GM19397 (cell line): ENCODE results near the gene DNAL4.

Experiments used
- ATAC-seq: cut with Tn5 transposase; IDR thresholded peaks from one replicate; pipeline ENCODE4 v1.9.1; 2021; ENCODE audit warnings: mild to moderate bottlenecking, moderate library complexity; ENCODE audit not compliant: unreplicated experiment

The DNAL4 gene

DNA sequence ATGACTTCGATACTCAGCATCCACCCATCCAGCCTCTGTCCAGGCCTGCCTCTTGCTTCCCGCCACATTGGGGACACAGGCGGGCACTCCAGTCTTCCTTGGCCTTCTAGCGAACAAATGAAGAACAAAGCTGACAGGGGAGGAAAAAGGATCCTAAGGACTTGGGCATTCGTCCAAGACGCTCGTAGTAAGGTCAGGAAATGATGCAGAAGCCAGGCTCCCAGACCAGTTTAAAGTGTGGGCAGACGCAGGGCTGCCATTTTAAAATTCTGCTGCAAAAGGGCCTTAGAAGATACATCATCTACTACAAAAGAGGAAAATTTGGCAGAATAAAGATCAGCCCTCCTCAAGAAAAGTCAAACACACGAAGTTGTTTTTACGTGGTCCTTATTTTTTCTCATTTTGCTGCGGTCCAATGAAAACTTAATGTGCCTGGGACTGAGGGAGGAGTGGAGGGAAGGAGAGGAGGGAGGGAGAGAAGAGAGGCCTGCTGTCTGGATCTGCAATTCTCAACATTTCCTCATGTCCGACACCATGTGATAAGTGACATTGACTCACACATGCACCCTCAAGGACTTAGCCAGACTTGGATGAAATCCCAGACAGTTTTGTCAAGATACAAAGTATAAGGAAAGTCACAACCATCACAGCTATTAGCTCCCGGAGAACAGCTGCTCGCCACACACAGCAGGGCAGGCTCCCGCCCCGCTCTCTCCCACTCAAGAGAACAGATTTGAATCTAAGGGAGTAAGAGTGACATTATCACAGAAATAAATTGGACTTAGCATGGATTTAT, 5.7 kb downstream of the DNAL4 start:
- ATAC-seq: no peak

DNA sequence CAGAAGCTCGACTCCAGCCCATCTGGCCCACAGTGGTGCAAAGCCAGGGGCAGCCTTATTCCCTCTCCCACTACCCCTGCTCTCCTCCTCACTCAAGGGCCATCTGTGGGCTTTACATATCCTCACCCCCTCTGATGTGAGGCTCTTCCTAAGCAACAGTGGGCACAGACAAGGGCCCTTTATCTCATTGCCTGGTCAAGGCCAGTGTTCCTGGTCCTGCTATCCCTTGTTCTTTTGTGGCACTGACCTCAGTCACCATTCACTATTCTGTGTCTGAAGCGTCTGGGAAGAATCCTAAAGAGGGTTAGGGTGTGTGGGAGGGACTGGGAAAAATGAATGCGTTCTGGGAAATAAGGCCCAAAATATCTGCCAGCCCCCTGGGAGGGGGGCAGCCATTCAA, 7.3 kb downstream of the DNAL4 start:
- ATAC-seq: no peak

DNA sequence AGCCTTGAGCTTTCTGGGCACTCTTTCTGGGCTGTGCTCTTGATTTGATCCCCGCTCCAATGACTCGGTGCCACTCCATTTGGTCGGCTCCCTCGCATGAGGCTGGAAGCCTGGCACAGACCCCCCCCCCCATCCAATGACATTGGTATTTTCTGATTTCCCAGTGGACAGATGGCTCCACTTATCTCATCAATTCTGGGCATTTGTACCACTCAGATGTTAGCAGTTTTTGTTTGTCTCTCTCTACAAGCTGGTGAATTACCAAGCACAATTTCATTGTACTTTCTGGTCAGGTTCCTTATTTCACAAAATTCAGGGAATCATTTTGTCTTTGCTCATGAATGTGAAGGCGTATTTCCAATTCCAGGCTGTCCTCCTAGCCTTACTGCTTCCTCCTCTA, 9.1 kb downstream of the DNAL4 start:
- ATAC-seq: no peak

DNA sequence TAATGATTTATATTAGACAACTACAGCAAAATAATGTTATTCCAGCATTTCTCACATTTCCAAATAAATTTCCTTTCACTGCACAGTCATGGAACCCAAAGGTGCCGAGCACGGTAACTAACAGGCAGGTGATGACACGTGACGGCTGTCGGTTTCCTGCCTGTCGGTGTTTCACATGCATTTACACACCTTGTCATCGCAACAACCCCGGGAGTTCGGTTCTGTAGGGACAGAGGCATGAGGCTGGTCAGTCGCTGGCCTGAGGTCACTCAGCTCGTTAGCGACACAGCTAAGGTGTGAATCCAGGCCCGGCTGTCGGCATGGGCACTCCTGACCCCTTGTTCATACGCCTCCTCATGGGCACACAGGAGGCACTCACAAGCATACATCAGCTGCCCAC, 9.9 kb downstream of the DNAL4 start:
- no peak for ATAC-seq

DNA sequence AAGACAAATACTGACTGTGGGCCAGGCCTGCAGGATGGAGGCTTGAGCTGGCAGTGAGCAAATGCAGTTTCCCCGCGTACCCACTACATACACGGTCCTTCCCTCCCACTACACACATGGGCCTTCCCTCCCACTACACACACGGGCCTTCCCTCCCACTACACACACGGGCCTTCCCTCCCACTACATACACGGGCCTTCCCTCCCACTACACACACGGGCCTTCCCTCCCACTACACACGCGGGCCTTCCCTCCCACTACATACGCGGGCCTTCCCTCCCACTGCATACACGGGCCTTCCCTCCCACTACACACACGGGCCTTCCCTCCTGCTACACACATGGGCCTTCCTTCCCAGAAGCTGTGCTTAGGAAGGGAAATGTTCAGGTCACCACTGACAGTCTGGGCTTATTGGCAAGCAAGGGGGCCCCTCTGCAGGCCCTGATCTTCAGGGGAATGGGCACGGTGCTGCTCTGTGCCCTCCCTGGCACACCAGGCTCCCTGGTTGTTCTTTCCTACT, 10.8 kb downstream of the DNAL4 start:
- ATAC-seq: no peak

DNA sequence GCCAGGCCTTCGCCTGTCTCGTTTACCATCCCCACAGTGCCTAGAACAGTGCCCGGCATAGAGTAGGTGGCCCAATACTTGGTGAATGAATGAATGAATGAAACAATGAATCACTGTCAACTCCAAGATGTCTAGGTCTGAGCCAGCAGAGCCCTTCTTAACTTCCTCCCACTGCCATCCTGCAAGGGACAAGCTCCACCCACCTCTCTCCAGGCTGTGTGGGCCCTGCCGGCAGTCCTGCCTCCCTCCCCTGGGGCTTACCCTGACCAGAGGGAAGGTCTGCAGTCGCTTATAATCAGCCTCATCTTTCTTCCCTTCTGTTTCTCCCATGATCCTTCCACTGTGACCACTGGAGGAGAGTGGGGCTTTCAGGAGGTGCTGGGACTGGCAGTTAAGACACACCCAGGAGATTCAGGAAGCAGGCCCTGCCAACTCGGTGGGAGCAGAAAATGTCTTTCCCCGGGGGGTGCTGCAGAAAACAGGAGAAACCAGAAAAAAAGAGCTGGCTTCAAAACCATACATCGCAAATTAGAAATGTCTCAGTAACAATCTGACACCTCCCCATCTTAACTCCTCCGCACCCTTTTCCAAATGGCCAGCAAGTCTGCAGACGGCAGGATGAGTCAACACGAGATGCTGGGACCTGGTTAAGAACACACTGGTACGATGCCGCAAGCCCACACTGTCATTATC, 11.4 kb downstream of the DNAL4 start:
- ATAC-seq: no peak

DNA sequence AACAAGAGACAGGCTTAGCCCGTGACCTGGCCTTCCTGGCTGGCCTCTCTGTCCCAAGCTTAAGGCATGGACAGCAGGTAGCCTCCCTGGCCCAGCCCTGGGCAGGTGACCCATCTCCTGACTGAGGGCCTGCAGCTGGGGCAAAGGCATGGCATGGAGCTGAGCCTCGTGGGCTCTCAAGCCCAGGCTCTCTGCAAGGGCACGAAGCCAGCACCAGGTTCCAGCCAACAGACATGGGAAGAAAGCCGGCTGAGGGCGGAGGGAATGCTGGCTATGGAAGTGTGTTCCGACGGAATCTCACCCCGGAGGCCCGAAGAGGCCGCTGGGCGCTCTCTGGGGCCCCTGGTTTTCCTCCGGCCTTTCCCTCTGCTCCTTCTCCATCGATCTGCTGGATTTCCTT, 12.9 kb downstream of the DNAL4 start:
- no peak for ATAC-seq

DNA sequence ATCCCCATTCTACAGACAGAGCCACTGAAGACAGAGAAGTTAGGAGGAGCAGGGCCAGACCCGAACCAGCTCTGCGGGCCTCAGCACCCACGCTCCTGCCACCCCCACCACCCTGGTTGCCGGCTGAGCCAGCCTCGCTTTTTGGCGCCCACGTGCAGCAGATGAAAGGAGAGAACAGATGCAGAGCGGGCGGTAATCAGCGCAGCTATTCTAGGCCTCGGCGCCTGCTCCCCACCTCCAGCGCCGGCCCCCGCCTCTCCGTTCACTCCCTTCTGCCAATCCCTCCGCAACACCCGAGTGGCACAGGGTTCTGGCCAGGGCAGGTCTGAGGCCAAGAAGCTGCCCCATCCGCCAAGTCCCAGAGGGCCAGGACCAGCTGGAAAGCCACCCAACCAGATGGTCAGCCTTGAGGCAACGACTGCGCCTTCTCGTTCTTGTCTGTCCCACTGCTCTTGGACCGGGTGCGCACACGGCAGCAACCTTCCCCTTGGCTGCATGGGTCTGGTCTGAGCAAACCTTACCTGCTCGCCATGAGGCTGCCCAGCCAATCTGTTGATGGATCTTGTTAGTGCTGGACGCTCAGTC, 16.8 kb downstream of the DNAL4 start:
- ATAC-seq: no peak

DNA sequence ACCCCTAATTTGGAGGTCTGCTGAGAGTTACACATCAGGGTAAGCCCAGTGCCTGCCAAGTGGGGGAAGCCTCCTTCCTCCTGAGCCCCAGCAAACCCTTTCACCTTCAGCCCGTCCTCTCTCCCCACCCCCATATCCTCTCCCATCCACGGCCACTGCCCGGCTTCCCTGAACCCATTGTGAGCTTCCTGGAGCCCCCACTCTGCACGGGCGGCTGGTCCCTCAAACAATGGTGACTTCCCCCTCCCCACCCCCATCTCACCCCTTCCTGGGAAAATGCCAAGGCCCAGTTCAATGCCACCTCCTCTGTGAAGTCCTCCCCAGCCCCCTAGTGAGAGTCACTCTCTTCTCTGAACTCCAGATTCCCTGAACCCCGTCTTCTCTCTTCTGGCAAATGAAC, 17.9 kb downstream of the DNAL4 start:
- no peak for ATAC-seq

DNA sequence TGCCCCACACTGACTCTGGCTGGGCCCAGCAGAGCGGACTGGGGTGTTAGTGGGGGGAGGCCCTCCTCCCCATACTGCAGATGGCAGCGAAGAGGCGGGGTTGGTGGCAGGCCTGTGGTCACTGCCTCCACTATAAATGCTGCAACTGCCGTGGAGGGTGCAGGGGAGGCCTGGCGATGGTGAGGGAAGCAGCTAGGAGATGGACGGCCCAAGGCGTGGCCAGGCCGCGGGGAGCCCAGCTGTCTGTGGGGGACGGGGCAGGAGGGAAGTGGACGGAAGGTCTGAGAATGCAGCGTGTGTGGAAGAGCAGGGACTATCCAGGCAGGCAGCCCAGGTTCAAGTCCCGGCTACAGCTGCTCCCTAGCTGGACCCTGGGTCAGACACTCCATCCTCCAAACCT, 18.3 kb downstream of the DNAL4 start:
- no peak for ATAC-seq

DNA sequence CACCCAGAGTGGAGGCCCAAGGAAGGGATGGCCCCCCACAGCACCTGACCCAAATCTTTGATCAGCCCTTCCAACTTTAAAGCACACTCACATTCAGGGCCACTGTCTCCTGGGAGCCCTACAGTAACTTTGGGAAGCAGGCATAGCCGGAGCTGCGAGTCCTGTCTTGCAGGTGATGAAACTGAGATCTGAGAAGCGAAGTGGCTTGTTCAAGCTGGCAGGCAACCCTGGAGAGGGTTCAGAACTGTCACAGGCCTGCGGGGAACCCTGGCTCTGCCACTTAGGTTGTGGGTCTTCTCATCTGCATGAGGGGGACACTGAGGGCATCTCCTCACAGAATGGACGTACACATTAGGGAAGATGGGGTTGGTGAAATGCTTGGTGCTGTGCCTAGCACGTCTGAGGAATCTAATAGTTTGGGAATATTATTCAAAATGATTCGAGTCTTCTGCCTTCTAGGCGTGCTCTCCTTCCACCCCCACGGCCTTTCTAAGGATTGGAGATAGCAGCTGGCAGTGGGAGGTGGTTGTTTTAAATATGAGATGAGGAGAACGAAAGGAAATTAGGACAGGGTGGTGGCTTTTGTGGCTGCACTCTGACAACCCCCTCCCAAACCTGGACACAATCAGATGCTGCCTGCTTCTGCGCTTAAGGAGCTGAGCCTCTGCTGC, 19.3 kb downstream of the DNAL4 start:
- no peak for ATAC-seq

DNA sequence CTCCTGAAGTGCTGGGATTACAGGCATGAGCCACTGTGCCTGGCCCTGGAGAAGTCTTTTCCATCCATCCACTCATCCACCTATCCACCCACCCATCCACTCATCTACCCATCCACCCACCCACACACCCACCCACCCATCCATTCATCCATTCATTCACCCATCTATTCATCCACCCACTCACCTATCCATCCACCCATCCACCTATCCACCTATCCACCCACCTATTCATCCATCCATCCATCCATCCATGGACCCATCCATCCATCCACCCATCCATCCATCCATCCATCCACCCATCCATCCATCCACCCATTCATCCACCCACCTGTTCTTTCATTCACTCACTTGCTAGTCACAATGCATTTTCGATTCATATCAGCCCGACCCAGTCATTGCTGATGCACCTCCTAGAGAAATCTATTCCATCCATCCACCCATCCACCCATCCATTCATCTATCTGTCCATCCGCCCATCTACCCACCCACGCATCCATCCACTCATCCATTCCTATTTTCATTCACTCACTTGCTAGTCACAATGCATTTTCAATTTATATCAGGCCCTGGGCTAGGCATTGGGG, 20.5 kb downstream of the DNAL4 start:
- ATAC-seq: no peak

DNA sequence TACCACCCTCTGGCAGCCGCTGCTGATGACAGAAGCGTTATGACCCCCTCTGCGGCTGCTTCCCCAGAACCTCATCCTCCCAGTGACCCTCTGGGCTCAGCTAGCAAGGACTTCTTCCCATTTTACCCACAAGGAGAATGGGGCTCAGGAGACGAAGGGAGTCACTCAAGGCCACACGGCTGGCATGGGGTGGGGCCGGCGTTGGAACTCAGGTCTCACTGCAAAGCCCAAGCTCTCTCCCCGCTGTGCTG, 21.4 kb downstream of the DNAL4 start:
- ATAC-seq: no peak

DNA sequence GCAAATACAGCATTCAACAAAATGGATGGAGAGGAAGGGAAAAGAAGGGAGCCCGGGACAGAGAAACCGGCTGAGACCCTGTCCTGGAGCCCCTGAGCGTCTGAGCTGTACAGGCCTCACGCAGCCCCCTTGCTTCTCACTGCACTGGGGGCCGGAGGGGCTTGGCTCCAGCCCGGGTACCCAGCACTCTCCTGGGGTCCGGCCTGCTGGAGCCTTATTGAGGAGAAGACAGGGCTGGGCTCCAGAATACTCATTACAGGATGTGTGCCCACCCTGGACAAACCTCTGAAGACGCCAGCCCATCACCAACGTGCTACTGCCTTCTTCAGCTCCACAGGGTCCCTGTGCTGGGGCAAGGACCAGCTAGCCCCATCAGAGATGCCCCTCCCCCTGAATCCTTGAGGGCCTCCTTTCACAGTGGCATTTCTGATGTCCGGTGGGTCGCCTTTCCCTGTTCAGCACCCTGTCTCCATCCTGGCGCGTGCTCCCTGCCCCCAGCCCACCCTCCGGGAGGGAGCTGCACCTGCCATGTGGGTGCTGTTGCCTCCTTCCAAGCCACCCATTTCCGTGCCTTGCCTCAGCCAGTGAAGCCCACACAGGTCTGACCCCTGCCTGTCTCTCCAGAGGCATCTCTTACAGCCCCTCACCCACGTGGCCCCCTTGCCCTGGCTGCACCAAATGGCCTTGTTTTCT, 23.5 kb downstream of the DNAL4 start:
- ATAC-seq: no peak

DNA sequence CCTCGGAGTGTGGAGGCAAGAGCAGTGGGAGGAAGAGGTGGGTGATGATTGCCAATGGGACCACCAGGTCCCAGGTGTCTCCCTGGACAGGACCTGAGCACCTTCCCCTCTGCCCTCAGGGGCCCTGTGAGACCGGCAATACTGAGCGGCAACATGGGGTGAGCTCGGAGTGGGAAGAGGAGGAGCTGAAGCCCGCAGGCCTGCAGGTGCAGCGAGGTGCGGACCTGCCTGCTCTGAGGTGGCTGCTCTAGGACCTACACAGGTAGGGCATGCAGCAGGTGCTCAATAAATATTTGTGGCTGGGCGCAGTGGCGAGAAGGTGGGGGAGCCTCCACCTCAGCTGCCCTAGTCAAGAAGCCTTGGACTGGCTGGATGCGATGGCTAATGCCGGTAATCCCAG, 25.9 kb downstream of the DNAL4 start:
- no peak for ATAC-seq

DNA sequence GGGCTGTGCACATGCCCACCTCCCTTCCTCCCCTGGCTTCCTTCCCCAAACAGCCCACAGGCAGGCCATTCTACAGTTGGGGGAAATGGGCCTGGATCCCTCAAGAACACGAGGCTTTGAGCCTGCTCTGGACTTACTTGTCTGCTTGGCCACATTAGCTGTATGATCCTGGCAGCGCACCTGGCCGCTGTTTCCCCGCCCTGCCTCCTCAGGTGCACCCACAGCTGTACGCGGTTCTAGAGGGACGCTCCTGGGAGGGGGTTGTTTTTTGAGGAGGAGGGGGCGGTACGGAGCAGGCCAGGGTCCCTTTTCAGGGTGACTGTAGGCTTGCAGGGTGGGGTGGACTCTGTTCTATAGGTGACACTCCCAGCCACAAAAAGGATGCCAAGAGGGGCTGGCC, 26.6 kb downstream of the DNAL4 start:
- ATAC-seq: no peak

DNA sequence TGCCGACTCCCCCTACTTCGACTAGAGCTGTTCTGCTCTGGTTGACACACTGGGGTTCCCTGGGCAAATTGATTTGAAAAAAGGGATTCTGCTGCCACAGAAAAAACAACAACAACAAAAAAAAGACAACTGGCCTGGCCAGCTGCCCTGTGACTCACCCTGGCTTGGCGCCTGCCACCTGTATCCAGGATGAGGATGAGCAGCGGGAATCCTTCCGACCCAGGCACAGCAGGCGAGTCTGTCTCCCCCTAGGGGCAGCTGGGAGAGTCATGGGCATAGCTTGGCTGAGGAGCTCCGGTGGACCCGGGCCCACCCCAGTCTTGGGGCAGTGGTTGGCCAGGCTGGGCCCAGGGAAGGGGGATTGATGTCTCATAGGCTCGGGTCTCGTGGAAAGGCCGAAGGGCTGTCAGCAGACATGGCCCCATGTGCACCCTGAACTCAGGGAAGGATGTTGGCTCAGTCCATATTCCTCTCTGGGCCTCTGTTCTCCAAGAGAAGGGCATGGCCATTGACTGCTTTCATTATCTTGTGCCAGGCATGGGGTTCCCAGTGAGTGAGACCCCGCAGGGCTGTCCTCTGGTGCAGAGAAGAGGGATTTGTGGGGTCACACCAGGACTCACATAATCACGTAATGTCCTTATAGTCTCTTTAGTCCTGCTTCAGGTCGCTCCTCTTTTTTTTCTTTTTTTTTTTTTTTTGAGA, 27.7 kb downstream of the DNAL4 start:
- ATAC-seq: no peak

DNA sequence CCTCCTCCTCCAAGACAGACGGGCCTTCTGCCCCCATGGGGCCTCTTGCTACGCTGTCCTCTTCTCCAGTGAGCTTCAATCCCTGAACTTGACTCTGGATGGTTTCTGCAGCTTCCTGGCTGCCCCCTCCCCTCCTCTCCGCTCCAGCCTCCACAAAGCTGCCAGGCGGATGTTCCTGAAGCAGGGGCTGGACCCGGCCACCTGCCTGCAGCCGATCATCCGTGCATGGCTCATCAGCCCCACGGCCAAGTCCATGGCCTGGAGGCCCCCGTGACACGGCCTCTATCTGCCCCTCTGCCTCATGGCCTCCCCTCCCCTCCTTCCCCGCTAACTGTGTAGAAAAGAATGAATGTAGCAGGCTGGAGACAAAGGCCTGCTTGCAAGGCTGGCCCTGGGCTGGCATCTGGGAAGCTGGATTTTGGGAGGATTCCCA, 31.4 kb downstream of the DNAL4 start:
- ATAC-seq: no peak

DNA sequence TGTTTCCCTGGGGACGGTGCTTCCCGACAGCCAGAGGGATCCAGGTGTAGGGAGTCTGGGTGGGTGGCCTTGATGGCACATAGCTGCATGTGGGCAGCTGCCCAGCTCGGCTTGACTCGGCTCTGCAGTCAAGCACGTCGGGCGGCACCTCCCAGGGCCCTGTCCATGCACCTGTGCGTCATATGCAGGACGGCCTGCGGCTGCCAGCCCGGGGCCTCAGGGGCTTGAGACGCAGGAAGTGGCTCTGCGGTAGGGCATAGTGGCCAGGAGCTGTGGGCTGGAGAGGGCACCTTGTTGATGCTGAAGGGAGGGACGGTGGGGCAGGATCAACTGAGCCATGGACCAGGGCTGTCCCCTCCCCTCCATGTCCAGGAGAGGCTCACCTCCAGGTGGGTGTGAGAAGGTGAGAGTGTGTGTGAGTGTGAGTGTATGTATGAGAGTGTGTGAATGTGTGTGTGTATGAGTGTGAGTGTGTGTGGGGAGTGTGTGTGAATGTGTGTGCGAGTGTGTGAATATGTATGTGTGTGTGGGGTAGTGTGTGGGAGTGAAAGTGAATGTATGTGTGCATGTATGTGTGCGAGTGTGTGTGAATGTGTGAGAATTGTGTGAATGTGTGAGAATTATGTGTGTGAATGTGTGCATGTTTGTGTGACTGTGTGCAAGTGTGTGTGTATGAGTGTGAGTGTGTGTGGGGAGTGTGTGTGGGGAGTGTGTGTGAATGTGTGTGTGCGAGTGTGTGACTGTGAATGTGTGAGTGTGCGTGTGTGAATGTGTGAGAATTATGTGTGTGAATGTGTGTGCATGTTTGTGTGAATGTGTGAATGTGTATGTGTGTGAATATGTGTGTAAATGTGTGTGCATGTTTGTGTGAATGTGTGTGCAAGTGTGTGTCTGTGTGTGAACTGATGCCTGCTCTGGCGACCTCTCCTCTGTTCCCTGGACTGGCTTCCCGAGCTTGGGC, 32.5 kb downstream of the DNAL4 start:
- no peak for ATAC-seq
